HEK293 (cell line): Measurements from ENCODE around the gene JMJD6.

ENCODE experiments used
- CTCF ChIA-PET: fragments of 350-600 bp; formaldehyde crosslinking; extraction: SDS; loops from one replicate; lab custom pipeline; 2021; ENCODE audit warnings: antibody characterized with exemption; lab: Yijun Ruan, JAX
- POLR2A ChIA-PET: fragments of 300-600 bp; formaldehyde crosslinking; extraction: SDS; loops from one replicate; lab custom pipeline; 2020; ENCODE audit warnings: antibody characterized with exemption, inconsistent platforms; lab: Yijun Ruan, JAX
- H3K27ac ChIP-seq: fragments of 200-500 bp; sonication (Bioruptor generic); 2 replicates; pipeline ENCODE4 v1.5.1; 2014; ENCODE audit warnings: low read depth, low read length, control low read depth, inconsistent platforms; ENCODE audit errors: extremely low read depth
- H3K36me3 ChIP-seq, 2 experiments: fragments of 200-500 bp in 1 of 2; sonication (Bioruptor generic) in 1 of 2; 1 replicate in 1 of 2; 2 replicates in 1 of 2; pipeline ENCODE4 v1.5.1; 2014 to 2017; ENCODE audit warnings: inconsistent platforms in 2 of 2, low read length in 2 of 2; ENCODE audit not compliant: control insufficient read depth in 2 of 2, insufficient read depth in 1 of 2
- H3K4me1 ChIP-seq: fragments of 200-500 bp; sonication (Bioruptor generic); 2 replicates; pipeline ENCODE4 v1.5.1; 2014; ENCODE audit warnings: mild to moderate bottlenecking, low read length, inconsistent platforms; ENCODE audit not compliant: control insufficient read depth, insufficient read depth
- H3K4me3 ChIP-seq: 2 replicates; pipeline ENCODE4 v1.5.1; 2011; ENCODE audit warnings: low read depth, mild to moderate bottlenecking, control low read depth, low read length, moderate library complexity
- H3K9me3 ChIP-seq: fragments of 200-500 bp; sonication (Bioruptor generic); 2 replicates; pipeline ENCODE4 v1.5.1; 2014; ENCODE audit warnings: low read depth, low read length, inconsistent platforms; ENCODE audit not compliant: control insufficient read depth, insufficient read depth
- FEZF1 ChIP-seq: fragments of 450-650 bp; formaldehyde crosslinking; IDR thresholded peaks from 2 replicates; pipeline ENCODE4 v1.5.1; 2016; ENCODE audit warnings: missing biosample characterization, missing genetic modification characterization
- GLI2 ChIP-seq: fragments of 450-650 bp; formaldehyde crosslinking; IDR thresholded peaks from 2 replicates; pipeline ENCODE4; 2017; ENCODE audit warnings: missing biosample characterization, missing genetic modification characterization, low read depth, borderline replicate concordance
- INSM2 ChIP-seq: fragments of 450-650 bp; formaldehyde crosslinking; IDR thresholded peaks from 2 replicates; pipeline ENCODE4 v1.5.1; 2016; ENCODE audit warnings: missing biosample characterization, missing genetic modification characterization
- MZF1 ChIP-seq: fragments of 450-650 bp; formaldehyde crosslinking; IDR thresholded peaks from 2 replicates; pipeline ENCODE4 v1.5.1; 2017; ENCODE audit warnings: missing biosample characterization, missing genetic modification characterization, borderline replicate concordance
- OVOL3 ChIP-seq: fragments of 450-650 bp; formaldehyde crosslinking; IDR thresholded peaks from 2 replicates; pipeline ENCODE4 v1.5.1; 2016; ENCODE audit warnings: missing biosample characterization, missing genetic modification characterization
- SP7 ChIP-seq: fragments of 450-650 bp; formaldehyde crosslinking; IDR thresholded peaks from 2 replicates; pipeline ENCODE4 v1.5.1; 2016; ENCODE audit warnings: missing biosample characterization, missing genetic modification characterization
- TRIM28 ChIP-seq: IDR thresholded peaks from 2 replicates; pipeline ENCODE4 v1.6.1; 2011; ENCODE audit warnings: low read length, control low read depth, borderline replicate concordance
- WT1 ChIP-seq: fragments of 450-650 bp; formaldehyde crosslinking; IDR thresholded peaks from 2 replicates; pipeline ENCODE4 v1.5.1; 2016; ENCODE audit warnings: missing biosample characterization, missing genetic modification characterization
- ZBTB20 ChIP-seq: fragments of 450-650 bp; formaldehyde crosslinking; IDR thresholded peaks from 2 replicates; pipeline ENCODE4 v1.5.1; 2016; ENCODE audit warnings: missing biosample characterization, missing genetic modification characterization
- ZBTB26 ChIP-seq: fragments of 450-650 bp; formaldehyde crosslinking; optimal IDR thresholded peaks from 2 replicates; pipeline ENCODE3; 2016; ENCODE audit warnings: missing biosample characterization, mild to moderate bottlenecking, missing genetic modification characterization
- ZBTB44 ChIP-seq: fragments of 450-650 bp; IDR thresholded peaks from 2 replicates; pipeline ENCODE4 v1.5.1; 2018; ENCODE audit warnings: missing biosample characterization, mild to moderate bottlenecking, missing genetic modification characterization
- ZFP37 ChIP-seq: fragments of 450-650 bp; formaldehyde crosslinking; IDR thresholded peaks from 2 replicates; pipeline ENCODE4 v1.5.1; 2016; ENCODE audit warnings: missing biosample characterization, missing genetic modification characterization
- ZFP41 ChIP-seq: fragments of 450-650 bp; formaldehyde crosslinking; IDR thresholded peaks from 2 replicates; pipeline ENCODE4 v1.5.1; 2016; ENCODE audit warnings: missing biosample characterization, missing genetic modification characterization, borderline replicate concordance
- ZIC2 ChIP-seq: fragments of 450-650 bp; formaldehyde crosslinking; IDR thresholded peaks from 2 replicates; pipeline ENCODE4 v1.5.1; 2016; ENCODE audit warnings: missing biosample characterization, missing genetic modification characterization
- ZNF175 ChIP-seq: fragments of 450-650 bp; formaldehyde crosslinking; IDR thresholded peaks from 2 replicates; pipeline ENCODE4 v1.5.1; 2016; ENCODE audit warnings: missing biosample characterization, missing genetic modification characterization
- ZNF2 ChIP-seq: fragments of 450-650 bp; formaldehyde crosslinking; IDR thresholded peaks from 2 replicates; pipeline ENCODE4 v1.5.1; 2016; ENCODE audit warnings: missing biosample characterization, missing genetic modification characterization
- ZNF211 ChIP-seq: fragments of 450-650 bp; formaldehyde crosslinking; IDR thresholded peaks from 2 replicates; pipeline ENCODE4 v1.5.1; 2016; ENCODE audit warnings: low read depth, missing biosample characterization, missing genetic modification characterization
- ZNF24 ChIP-seq: fragments of 450-650 bp; formaldehyde crosslinking; IDR thresholded peaks from 2 replicates; pipeline ENCODE4 v1.5.1; 2016; ENCODE audit warnings: missing biosample characterization, missing genetic modification characterization
- ZNF311 ChIP-seq: fragments of 450-650 bp; formaldehyde crosslinking; IDR thresholded peaks from 2 replicates; pipeline ENCODE4 v1.5.1; 2017; ENCODE audit warnings: missing biosample characterization, missing genetic modification characterization, borderline replicate concordance
- ZNF335 ChIP-seq: fragments of 450-650 bp; formaldehyde crosslinking; conservative IDR thresholded peaks from 2 replicates; pipeline ENCODE4 v1.5.1; 2016; ENCODE audit warnings: missing biosample characterization, missing genetic modification characterization
- ZNF362 ChIP-seq: fragments of 450-650 bp; formaldehyde crosslinking; IDR thresholded peaks from 2 replicates; pipeline ENCODE4 v1.5.1; 2016; ENCODE audit warnings: missing biosample characterization, missing genetic modification characterization
- ZNF404 ChIP-seq: fragments of 450-650 bp; formaldehyde crosslinking; IDR thresholded peaks from 2 replicates; pipeline ENCODE4 v1.5.1; 2017; ENCODE audit warnings: missing biosample characterization, missing genetic modification characterization
- ZNF513 ChIP-seq: fragments of 450-650 bp; IDR thresholded peaks from 2 replicates; pipeline ENCODE4 v1.5.1; 2018; ENCODE audit warnings: missing biosample characterization, missing genetic modification characterization
- ZNF514 ChIP-seq: fragments of 450-650 bp; formaldehyde crosslinking; IDR thresholded peaks from 2 replicates; pipeline ENCODE4 v1.5.1; 2016; ENCODE audit warnings: missing biosample characterization, missing genetic modification characterization
- ZNF560 ChIP-seq: fragments of 450-650 bp; formaldehyde crosslinking; IDR thresholded peaks from 2 replicates; pipeline ENCODE4 v1.5.1; 2017; ENCODE audit warnings: missing biosample characterization, missing genetic modification characterization, borderline replicate concordance
- ZNF580 ChIP-seq: fragments of 450-650 bp; formaldehyde crosslinking; IDR thresholded peaks from 2 replicates; pipeline ENCODE4 v1.5.1; 2016; ENCODE audit warnings: missing biosample characterization, missing genetic modification characterization
- ZNF596 ChIP-seq: fragments of 450-650 bp; IDR thresholded peaks from 2 replicates; pipeline ENCODE4 v1.5.0; 2018; ENCODE audit warnings: missing biosample characterization, mild to moderate bottlenecking, missing genetic modification characterization, moderate library complexity
- ZNF623 ChIP-seq: fragments of 450-650 bp; formaldehyde crosslinking; IDR thresholded peaks from 2 replicates; pipeline ENCODE4 v1.5.1; 2016; ENCODE audit warnings: missing biosample characterization, missing genetic modification characterization
- ZNF664 ChIP-seq: fragments of 450-650 bp; formaldehyde crosslinking; IDR thresholded peaks from 2 replicates; pipeline ENCODE4 v1.5.1; 2016; ENCODE audit warnings: missing biosample characterization, missing genetic modification characterization
- ZNF76 ChIP-seq: fragments of 450-650 bp; formaldehyde crosslinking; IDR thresholded peaks from 2 replicates; pipeline ENCODE4; 2016; ENCODE audit warnings: low read depth, missing biosample characterization, missing genetic modification characterization, borderline replicate concordance
- ZNF837 ChIP-seq: fragments of 450-650 bp; formaldehyde crosslinking; IDR thresholded peaks from 2 replicates; pipeline ENCODE4 v1.5.1; 2016; ENCODE audit warnings: missing biosample characterization, missing genetic modification characterization

The JMJD6 gene

GRCh38 chr17:76716839-76717215 is 9.6 kb downstream of the JMJD6 start:
- Histone ChIP-seq H3K4me1 (peaks cover 27% of the 10 kb centered on the region), H3K9me3 (no peaks in the 10 kb centered on the region), H3K27ac (peak overlapping the region; percentile 70), H3K4me3 (no peak overlapping the region), H3K36me3 (peaks cover 48 to 86% of the 10 kb centered on the region in 2 experiments)
- TF ChIP-seq ZNF335 (tag by site-specific recombination), result no peak
- peak; percentile 72 for TF ChIP-seq ZBTB20 (tag by site-specific recombination)
- no peak for TF ChIP-seq ZNF596 (tag by site-specific recombination)
- no peak for TF ChIP-seq ZNF513
- no peak for TF ChIP-seq TRIM28
- no peak for TF ChIP-seq SP7 (tag by site-specific recombination)
- no peak for TF ChIP-seq ZNF76 (tag by site-specific recombination)
- TF ChIP-seq ZBTB44 (tag by site-specific recombination), result 0 out of 2 replicates have a peak, but pooled peaks have one; percentile 34
- TF ChIP-seq ZNF514 (tag by site-specific recombination), result no peak
- no peak for TF ChIP-seq OVOL3 (tag by site-specific recombination)
- 0 out of 2 replicates have a peak, but pooled peaks have one; percentile 1 for TF ChIP-seq INSM2 (tag by site-specific recombination)
- no peak for TF ChIP-seq ZNF623
- TF ChIP-seq ZIC2 (tag by site-specific recombination), result peak; percentile 40; the same call in 1 of the 2 replicates
- TF ChIP-seq ZFP37, result no peak
- TF ChIP-seq GLI2, result 0 out of 2 replicates have a peak, but pooled peaks have one; percentile 4
- TF ChIP-seq ZNF580 (tag by site-specific recombination), result no peak
- peak; percentile 99 for TF ChIP-seq FEZF1 (tag by site-specific recombination)
- no peak for TF ChIP-seq ZBTB26 (tag by site-specific recombination)
- TF ChIP-seq ZNF211 (tag by site-specific recombination), result no peak
- TF ChIP-seq WT1 (tag by site-specific recombination), result no peak
- TF ChIP-seq ZNF2 (tag by site-specific recombination), result no peak
- TF ChIP-seq ZNF24 (tag by site-specific recombination), result no peak
- TF ChIP-seq MZF1 (tag by site-specific recombination), result 0 out of 2 replicates have a peak, but pooled peaks have one; percentile 1
- no peak for TF ChIP-seq ZNF404 (tag by site-specific recombination)
- TF ChIP-seq ZNF362 (tag by site-specific recombination), result no peak
- TF ChIP-seq ZNF837, result no peak
- no peak for TF ChIP-seq ZFP41 (tag by site-specific recombination)
- no peak for TF ChIP-seq ZNF664 (tag by site-specific recombination)
- no peak for TF ChIP-seq ZNF560 (tag by site-specific recombination)
- no peak for TF ChIP-seq ZNF175 (tag by site-specific recombination)
- no peak for TF ChIP-seq ZNF311 (tag by site-specific recombination)
- ChIA-PET POLR2A (interaction anchor here (0.6 to 3.1 kb wide), 17 partner anchors 8 to 1720 kb away, joined by 3 to 22 read pairs (median 4); partner anchors contain the start of genes JMJD6, METTL23 and MFSD11), CTCF (interaction anchor here (0.5 to 9.8 kb wide), 14 partner anchors 9 to 531 kb away, joined by 3 to 175 read pairs (median 6); partner anchors contain the start of genes JMJD6 and METTL23)
